Measurements from ENCODE around the gene THRA. TPM values are rescaled to one million over a fixed set of nuclear protein-coding genes. Genes with fewer than 3 reads are reported as not detected.
"Not testable (repeated sequence)": the region's sequence is repeated elsewhere in the genome, so short reads cannot be mapped to it uniquely, and the experiment has no call there.

Gene THRA
- total RNA-seq, 1 experiment from 2014 or later: 107 TPM

DNA sequence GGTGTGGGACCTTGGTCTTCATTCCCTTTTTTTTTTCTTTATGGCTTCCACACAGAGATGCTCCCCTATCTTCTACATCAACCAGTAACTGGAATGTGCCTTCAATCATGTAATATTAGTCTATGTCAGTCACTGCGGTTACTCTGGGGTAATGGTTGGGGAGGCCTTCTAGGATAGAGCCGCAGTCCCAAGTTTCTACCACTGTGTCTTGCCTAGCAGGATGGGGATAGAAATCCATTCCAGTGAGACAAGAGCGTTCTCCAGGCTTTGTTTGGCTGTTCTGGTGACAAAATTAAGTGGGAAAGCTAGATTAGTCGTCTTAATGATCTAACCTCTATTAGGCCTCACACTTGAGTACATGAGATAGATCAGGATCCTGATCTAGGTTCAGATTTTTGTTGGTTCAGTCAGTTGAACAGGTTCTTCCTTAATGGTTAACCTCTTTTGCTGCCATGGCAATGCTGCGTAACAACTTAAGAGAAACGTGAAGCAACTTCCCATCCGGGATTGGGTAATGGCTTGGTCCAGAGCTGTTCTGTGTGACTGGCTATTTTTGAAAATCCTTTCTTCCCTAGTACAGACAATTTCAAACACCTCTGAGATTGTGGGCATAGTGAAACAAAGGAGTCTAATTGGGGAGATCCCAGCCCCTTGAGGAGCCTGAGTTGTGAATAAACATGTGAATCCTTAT lies 67.7 kb downstream of the THRA start:
- no peak overlapping the region for H3K4me3 Mint-ChIP-seq (ENCODE audit: low read depth, unreplicated experiment)
- H3K36me3 Mint-ChIP-seq (ENCODE audit: insufficient read depth, unreplicated experiment): peaks cover 97% of the 10 kb centered on the region
- peaks cover 38% of the 10 kb centered on the region for H3K4me1 Mint-ChIP-seq (ENCODE audit: low read depth, unreplicated experiment)
- no peaks in the 10 kb centered on the region for H3K27me3 Mint-ChIP-seq (ENCODE audit: unreplicated experiment)
- intact Hi-C loops (cut with micrococcal nuclease; ENCODE audit: unreplicated experiment): no loop called here
- H3K27ac Mint-ChIP-seq (ENCODE audit: unreplicated experiment): peak overlapping the region; percentile 1
- TF ChIP-seq, protein P1, sequence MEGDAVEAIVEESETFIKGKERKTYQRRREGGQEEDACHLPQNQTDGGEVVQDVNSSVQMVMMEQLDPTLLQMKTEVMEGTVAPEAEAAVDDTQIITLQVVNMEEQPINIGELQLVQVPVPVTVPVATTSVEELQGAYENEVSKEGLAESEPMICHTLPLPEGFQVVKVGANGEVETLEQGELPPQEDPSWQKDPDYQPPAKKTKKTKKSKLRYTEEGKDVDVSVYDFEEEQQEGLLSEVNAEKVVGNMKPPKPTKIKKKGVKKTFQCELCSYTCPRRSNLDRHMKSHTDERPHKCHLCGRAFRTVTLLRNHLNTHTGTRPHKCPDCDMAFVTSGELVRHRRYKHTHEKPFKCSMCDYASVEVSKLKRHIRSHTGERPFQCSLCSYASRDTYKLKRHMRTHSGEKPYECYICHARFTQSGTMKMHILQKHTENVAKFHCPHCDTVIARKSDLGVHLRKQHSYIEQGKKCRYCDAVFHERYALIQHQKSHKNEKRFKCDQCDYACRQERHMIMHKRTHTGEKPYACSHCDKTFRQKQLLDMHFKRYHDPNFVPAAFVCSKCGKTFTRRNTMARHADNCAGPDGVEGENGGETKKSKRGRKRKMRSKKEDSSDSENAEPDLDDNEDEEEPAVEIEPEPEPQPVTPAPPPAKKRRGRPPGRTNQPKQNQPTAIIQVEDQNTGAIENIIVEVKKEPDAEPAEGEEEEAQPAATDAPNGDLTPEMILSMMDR (IDR thresholded peaks at IDR 0.05; ENCODE audit: unreplicated experiment): no peak
- no peaks in the 10 kb centered on the region for H3K9me3 Mint-ChIP-seq (ENCODE audit: low read depth, unreplicated experiment)
- CTCF ChIA-PET: interaction anchor here (0.9 to 7.2 kb wide), 6 partner anchors 9 to 38 kb away, joined by 3 to 82 read pairs (median 4); partner anchors contain the start of gene CASC3
- no peak for DNase-seq
- no TSS peak for BruUV-seq (replicated peaks)

DNA sequence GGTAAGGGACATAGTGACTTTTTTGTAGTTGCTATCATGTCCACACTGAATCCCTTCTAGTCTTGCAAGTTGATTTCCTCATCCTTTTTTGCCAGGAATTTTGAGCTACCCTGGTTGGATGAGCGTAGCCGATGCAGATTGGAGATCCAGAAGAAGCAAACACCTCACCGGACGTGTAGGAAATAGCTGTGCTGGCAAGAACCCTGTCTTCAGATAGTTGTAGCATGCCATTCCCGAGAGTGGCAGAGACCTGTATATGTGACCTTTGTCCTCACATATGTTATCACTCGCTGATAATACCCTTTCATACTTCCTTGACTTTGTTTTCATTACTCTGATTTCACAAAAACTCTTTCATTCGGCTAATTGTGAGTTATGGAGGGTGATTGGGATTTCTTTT lies 71.4 kb downstream of the THRA start:
- no peak for DNase-seq
- H3K27ac Mint-ChIP-seq (ENCODE audit: unreplicated experiment): peak overlapping the region; percentile 8
- no peaks in the 10 kb centered on the region for H3K9me3 Mint-ChIP-seq (ENCODE audit: low read depth, unreplicated experiment)
- H3K36me3 Mint-ChIP-seq (ENCODE audit: insufficient read depth, unreplicated experiment): peaks cover 100% of the 10 kb centered on the region
- H3K4me1 Mint-ChIP-seq (ENCODE audit: low read depth, unreplicated experiment): peaks cover 36% of the 10 kb centered on the region
- no peaks in the 10 kb centered on the region for H3K27me3 Mint-ChIP-seq (ENCODE audit: unreplicated experiment)
- intact Hi-C loops (cut with micrococcal nuclease; ENCODE audit: unreplicated experiment): no loop called here
- CTCF ChIA-PET: interaction anchor here (0.6 to 7.2 kb wide), 20 partner anchors 8 to 841 kb away, joined by 3 to 82 read pairs (median 6); partner anchors contain the start of genes MSL1, NR1D1 and THRA
- no peak overlapping the region for H3K4me3 Mint-ChIP-seq (ENCODE audit: low read depth, unreplicated experiment)
- TF ChIP-seq, protein P1 (IDR thresholded peaks at IDR 0.05; ENCODE audit: unreplicated experiment): no peak
- no TSS peak for BruUV-seq (replicated peaks)

DNA sequence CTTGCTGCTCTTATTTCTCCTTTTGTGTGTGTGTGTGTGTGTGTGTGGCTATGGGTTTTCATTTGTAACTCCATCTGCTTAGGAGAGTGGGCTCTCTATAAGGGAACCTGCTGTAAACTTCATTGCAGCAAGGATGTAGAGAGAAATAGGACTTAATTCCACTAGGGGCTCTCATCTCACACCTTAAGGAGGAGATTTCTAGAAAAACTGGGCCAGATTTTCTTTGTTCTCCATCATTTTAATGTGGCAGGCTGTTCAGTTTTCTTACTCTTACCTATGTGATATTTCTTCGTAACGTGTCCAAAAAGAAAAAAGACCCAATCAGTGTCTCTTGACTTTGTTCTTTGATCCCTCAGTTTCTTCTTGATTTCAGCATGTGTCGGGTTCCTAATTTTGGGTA lies 73.1 kb downstream of the THRA start:
- peaks cover 52% of the 10 kb centered on the region for H3K4me1 Mint-ChIP-seq (ENCODE audit: low read depth, unreplicated experiment)
- H3K9me3 Mint-ChIP-seq (ENCODE audit: low read depth, unreplicated experiment): no peaks in the 10 kb centered on the region
- no peak overlapping the region for H3K4me3 Mint-ChIP-seq (ENCODE audit: low read depth, unreplicated experiment)
- no peak for DNase-seq
- CTCF ChIA-PET: interaction anchor here (0.8 to 7.2 kb wide), 9 partner anchors 10 to 82 kb away, joined by 3 to 185 read pairs (median 7); partner anchors contain the start of genes MED24 and MSL1
- peak overlapping the region; percentile 2 for H3K27ac Mint-ChIP-seq (ENCODE audit: unreplicated experiment)
- TF ChIP-seq, protein P1 (IDR thresholded peaks at IDR 0.05; ENCODE audit: unreplicated experiment): no peak
- BruUV-seq (replicated peaks): TSS peak; percentile 0
- intact Hi-C loops (cut with micrococcal nuclease; ENCODE audit: unreplicated experiment): no loop called here
- H3K27me3 Mint-ChIP-seq (ENCODE audit: unreplicated experiment): no peaks in the 10 kb centered on the region
- H3K36me3 Mint-ChIP-seq (ENCODE audit: insufficient read depth, unreplicated experiment): peaks cover 100% of the 10 kb centered on the region

DNA sequence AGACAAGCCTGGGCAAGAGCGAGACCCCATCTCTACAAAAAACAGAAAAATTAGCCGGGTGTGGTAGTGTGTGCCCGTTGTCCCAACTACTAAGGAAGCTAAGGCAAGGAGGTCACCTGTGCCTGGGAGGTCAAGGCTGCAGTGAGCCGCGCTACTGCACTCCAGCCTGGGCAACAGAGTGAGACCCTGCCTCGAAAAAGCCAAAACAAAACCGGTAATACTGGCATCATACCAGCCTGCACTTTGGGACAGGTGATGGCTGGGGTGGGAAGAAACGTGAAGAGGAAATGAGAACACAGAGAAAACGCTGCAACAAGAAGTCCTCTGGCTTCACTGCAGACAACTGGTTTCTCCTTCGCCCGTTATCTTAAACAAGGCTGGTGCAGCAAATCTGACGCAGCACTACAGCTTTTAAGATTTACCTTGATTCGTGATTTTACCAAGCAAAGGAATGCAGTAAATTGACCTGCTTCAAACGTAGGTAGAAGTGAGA lies 76.8 kb downstream of the THRA start:
- peaks cover 93% of the 10 kb centered on the region for H3K36me3 Mint-ChIP-seq (ENCODE audit: insufficient read depth, unreplicated experiment)
- peaks cover 45% of the 10 kb centered on the region for H3K4me1 Mint-ChIP-seq (ENCODE audit: low read depth, unreplicated experiment)
- BruUV-seq (replicated peaks): TSS peak; percentile 53
- TF ChIP-seq, protein P1 (IDR thresholded peaks at IDR 0.05; ENCODE audit: unreplicated experiment): no peak
- CTCF ChIA-PET: interaction anchor here (0.5 to 6.3 kb wide), 65 partner anchors 10 to 689 kb away, joined by 3 to 185 read pairs (median 5); partner anchors contain the start of genes CDC6, CSF3, ERBB2 and IGFBP4
- DNase-seq: peak; percentile 72
- peak overlapping the region; percentile 98 for H3K4me3 Mint-ChIP-seq (ENCODE audit: low read depth, unreplicated experiment)
- H3K27me3 Mint-ChIP-seq (ENCODE audit: unreplicated experiment): no peaks in the 10 kb centered on the region
- no peaks in the 10 kb centered on the region for H3K9me3 Mint-ChIP-seq (ENCODE audit: low read depth, unreplicated experiment)
- intact Hi-C loops (cut with micrococcal nuclease; ENCODE audit: unreplicated experiment): loop anchor here (1.0 kb wide), 2 partner anchors 16 to 26 kb away; no protein-coding TSS in a partner anchor
- H3K27ac Mint-ChIP-seq (ENCODE audit: unreplicated experiment): peak overlapping the region; percentile 98

DNA sequence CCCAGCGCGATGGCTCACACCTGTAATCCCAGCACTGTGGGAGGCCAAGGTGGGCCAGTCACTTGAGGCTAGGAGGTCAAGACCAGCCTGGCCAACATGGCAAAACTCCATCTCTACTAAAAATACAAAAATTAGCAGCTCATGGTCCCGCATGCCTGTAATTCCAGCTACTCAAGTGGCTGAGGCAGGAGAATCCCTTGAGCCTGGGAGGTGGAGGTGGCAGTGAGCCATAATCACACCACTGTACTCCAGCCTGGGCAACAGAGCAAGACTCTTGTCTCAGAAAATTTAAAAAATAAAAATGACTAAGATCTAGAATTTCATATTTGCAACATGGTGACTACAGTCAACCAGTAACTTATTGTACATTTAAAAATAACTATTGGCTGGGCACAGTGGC lies 80.4 kb downstream of the THRA start:
- H3K4me3 Mint-ChIP-seq (ENCODE audit: low read depth, unreplicated experiment); DNase-seq; H3K27me3 Mint-ChIP-seq (ENCODE audit: unreplicated experiment); H3K9me3 Mint-ChIP-seq (ENCODE audit: low read depth, unreplicated experiment); BruUV-seq (replicated peaks); intact Hi-C loops (cut with micrococcal nuclease; ENCODE audit: unreplicated experiment); H3K27ac Mint-ChIP-seq (ENCODE audit: unreplicated experiment): not testable (repeated sequence)
- H3K4me1 Mint-ChIP-seq (ENCODE audit: low read depth, unreplicated experiment): peaks cover 39% of the 10 kb centered on the region
- CTCF ChIA-PET: interaction anchor here (0.7 to 2.1 kb wide), 12 partner anchors 9 to 392 kb away, joined by 3 to 8 read pairs (median 3); no protein-coding TSS in a partner anchor
- peaks cover 91% of the 10 kb centered on the region for H3K36me3 Mint-ChIP-seq (ENCODE audit: insufficient read depth, unreplicated experiment)

All from Calu3 (cell line).